HCT116 (cell line): ENCODE data around the gene ZNF888.

ENCODE experiments used
- CTCF ChIP-seq, 3 experiments: fragments of 200-600 bp in 1 of 3; sonication (generic) in 1 of 3; IDR thresholded peaks in 2 of 3; conservative IDR thresholded peaks in 1 of 3; 2 replicates each; pipeline ENCODE4 v1.5.1; 2012 to 2017; ENCODE audit warnings: low read depth in 2 of 3, low read length in 2 of 3, antibody characterized with exemption in 1 of 3, borderline replicate concordance in 1 of 3, control low read depth in 1 of 3, mild to moderate bottlenecking in 1 of 3, mixed read lengths in 1 of 3, mixed run types in 1 of 3, moderate library complexity in 1 of 3; ENCODE audit not compliant: insufficient read depth in 1 of 3
- EZH2 ChIP-seq: fragments of 200-600 bp; sonication (generic); IDR thresholded peaks from 2 replicates; pipeline ENCODE4 v1.6.1; 2017; ENCODE audit warnings: antibody characterized with exemption, mixed run types
- POLR2AphosphoS5 ChIP-seq: IDR thresholded peaks from 2 replicates; pipeline ENCODE4 v1.6.1; 2011; ENCODE audit warnings: mild to moderate bottlenecking, low read depth, low read length, moderate library complexity
- SRF ChIP-seq: IDR thresholded peaks from 2 replicates; pipeline ENCODE4 v1.6.1; 2012; ENCODE audit warnings: low read depth

DNA sequence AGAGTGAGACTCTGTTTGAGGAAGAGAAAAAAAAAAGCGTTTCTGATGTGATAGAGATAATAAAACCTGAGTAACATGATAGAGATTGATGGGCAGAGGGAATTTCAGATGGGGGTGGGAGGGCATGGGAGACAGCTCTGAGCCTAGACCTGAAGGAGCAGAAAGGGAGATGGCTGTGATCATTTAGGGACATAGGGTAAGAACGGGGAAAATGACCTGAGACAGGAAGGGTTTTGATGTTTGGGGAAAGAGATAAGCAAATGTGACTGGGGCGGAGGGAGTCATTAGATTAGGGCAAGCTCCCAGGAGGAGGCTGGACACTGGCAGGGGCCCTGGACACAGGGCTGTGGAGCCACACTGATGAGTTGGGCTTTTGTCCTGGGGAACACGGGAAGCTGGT is 31.9 kb downstream of the ZNF888 start:
- TF ChIP-seq CTCF (IDR thresholded peaks at IDR 0.05 in 2 of 3, conservative IDR thresholded peaks at IDR 0.05 in 1 of 3; ENCODE audit: borderline replicate concordance in 1 of 3, insufficient read depth in 1 of 3, low read depth in 2 of 3, low read length in 2 of 3), result no peak
- no peak for TF ChIP-seq EZH2
- TF ChIP-seq POLR2AphosphoS5, result no peak
- TF ChIP-seq SRF, result no peak
